ENCODE data around the gene PRPF40A.

The PRPF40A gene

DNA sequence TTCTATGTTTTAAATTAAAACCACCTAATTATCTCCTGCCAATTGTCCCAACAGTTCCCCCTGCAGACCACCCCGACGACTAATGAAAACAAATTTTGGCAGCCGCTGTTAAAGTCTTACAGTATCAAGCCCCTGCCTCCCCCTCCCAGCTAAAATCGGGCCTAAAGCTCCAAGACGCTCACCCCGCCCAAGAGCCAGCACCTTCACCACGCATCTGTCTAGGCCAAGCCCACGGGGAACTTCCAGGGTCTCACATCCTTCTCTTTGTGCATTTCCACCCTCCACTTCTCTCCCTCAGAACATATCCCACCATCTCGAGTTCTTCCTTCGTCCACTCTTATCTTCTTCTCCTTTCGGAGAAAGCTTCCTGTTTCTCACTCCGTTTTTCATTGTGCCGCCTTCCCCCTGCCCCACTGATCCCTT is 445 bp downstream of the PRPF40A start:
- peak; percentile 33 to 39 for DNase-seq

DNA sequence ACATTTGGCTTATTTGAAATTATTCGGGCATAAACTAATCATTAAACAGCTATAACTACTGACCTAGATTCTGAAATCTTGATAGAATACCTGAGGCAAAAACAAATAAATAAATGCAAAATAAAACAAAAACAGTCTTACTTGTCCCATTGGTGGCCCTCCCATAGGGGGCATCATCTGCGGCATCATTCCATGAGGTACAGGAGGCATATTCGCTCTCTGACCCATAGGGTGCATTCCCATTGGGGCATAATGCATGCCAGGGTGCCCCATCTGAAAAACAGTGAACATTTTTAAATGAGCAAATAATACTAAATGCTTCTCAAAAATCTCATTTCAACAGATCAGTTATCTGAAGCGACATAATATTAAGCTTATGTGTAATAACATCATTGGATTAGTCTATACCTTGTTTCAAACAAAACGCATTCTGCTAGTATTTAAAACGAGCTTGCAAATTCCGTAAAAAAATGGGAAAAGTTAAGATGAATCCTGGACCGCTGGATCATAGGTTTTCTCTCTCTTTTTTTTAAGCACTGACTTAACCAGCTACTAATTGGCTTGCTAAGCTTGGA is 1.3 kb downstream of the PRPF40A start:
- no peak for DNase-seq

DNA sequence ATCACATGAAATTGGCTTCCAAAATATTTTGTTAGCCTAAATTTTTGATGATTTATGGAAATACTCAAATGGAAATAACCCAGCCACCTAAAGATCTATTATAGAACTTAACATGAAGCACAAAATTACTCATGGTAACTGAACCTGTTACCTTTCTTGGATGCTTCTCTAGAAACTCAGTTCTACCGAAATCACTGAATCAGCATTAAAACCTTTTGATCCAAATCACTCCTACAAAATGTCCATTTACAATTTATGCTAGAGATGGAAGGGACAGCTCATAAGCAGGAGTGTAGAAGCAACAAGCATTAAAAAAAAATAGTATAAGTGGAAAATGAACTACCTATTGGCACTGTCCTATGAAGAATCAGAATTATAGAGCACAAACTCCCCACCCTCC is 2.1 kb downstream of the PRPF40A start:
- DNase-seq: no peak

DNA sequence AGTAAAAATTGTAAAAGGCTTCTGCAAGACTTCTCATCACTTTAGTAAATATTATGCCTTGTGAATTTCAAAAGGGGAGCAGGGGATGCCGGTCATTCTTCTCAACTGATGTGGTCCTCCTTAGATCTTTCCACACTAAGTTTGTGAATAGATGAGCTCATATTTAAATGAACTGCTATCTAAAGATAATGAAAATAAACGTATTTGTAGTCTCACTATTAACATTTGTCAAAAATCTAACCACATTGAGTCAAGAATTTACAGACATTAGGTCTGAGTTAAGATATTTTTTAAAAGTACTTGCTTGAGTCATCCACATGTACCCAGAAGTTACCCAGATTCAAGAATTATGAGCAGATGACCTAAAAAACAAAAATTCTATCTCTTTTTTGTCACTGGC is 6.5 kb downstream of the PRPF40A start:
- DNase-seq: no peak

DNA sequence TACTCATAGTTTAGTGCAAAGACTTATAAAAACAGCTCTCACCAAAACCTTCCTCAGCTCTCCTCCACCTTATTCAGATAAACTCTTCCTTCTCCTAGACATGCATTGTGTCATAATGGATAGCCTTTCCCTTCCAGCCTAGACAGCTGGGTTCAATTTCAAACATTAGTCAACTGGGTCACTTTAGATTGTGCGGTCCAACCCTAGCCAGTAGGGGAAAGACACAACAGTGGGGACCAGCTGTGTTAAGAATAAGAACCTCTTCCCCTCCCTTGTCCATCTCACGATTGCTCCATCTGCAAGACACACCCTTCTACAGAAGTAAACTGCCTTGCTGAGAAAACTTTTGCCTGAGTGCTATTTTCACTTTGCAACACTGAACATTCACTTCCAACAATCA is 8.5 kb downstream of the PRPF40A start:
- no peak for DNase-seq

DNA sequence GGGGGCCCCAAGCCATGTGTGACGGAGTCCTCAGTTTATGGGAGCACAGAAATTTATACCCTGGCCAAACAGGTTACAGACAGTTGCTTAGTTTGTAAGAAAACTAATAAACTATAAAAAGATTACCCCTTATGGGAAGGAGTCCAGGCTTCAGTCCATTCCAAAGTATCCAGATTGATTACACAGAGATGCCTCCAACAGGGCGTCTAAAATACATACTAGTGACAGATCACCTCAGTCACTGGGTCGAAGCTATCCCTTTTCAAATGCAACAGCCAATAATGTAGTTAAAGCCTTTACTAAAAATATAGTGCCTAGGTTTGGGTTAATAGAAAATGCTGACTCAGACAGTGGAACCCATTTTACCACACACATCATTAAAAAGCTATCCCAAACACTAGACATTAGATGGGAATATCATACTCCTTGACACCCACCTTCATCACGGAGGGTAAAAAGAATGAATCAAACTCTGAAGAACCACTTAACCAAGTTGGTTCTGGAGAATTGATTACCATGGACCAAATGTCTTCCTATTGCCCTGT is 10.7 kb downstream of the PRPF40A start:
- DNase-seq: no peak

DNA sequence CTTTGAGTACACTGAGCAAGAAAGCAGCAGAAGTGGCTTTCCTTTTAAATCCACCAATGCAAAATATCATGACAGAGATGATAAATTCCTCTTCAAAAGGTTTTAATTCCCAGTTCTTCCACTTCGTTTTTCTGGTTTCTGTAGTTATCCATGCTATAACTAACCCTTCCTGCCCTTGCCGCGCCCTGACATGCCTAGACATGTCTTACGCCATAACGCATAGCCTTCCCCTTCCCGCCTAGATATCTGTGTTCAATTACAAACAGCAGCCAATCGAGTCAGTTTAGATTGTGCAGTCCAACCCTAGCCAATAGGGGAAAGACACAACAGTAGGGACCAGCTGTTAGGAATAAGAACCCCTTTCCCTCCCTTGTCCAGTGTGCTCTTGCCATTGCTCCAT is 16.1 kb downstream of the PRPF40A start:
- DNase-seq: no peak

DNA sequence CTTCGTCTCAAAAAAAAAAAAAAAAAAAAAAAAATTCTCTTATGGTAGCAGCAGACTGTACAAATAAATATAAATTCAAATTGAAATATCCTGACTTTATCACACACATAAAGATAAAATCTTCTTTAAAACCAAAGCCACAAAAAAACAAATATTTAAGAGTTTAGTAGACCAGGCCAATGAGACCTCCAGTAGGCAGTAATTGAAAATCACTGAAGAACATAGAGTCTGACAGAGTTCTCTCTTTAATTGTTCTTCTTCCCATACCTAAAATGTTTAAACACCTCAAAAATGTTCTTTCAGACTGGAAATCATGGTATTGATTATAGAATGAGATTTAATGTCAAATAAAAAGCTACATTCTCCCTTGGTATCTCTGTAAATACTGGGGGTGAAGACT is 20.8 kb downstream of the PRPF40A start:
- no peak for DNase-seq

DNA sequence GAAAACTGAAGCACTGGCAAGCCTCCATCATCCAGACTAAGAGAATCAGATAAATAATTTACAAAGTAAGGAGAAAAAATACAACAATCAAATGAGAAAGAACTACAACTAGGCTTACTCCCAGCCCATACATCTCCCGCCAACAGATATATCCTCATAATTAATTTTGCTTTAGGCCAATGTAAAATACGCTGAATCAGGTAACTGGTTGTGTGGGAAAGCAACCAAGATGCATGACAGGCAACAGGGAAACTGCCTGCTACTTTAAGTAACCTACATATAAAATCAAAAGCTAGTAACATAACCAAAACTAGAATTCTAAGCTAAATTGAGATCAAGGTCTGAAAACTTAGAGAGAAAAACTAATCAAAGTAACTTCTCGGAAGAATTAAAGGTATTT is 21.5 kb downstream of the PRPF40A start:
- no peak for DNase-seq

DNA sequence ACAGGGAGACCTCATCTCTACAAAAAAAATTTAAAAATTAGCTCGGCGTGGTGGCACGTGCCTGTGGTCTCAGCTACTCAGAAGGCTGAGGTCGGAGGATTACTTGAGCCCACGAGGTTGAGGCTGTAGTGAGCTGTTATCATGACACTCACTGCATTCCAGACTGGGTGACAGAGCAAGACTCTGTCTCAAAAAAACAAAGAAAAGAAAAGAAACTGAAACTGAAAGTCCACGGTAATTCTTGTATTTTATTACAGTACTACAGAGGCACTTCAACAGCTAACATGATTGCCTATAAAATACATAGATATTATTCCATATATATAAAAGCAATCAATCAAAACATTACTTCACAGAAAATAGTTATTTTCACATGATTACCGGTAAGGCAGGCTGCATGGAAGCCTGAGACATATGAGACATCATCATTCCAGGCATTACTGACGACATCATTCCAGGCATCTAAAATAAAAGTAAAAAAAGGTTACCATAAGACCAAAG is 23.1 kb downstream of the PRPF40A start:
- peak in 1 of 2 experiments; percentile 55 for DNase-seq

DNA sequence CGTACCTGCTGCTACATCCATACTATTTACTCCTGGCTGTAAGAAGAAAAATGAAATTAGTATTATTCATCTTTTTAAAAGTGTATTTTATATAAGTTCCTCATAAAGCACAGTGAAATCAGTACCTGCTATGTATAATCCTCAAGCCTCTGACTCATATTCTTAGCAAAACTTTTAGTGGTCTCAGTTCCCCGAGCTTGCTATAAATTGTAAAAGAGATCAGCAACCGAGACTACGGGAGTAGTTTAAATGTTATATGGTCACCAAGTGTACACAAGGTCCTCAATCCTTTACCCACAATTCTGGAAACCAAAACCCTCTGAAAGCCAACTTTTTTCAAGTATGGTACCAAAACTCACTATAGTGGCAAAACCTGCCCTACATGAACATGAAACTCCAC is 24.2 kb downstream of the PRPF40A start:
- DNase-seq: no peak

DNA sequence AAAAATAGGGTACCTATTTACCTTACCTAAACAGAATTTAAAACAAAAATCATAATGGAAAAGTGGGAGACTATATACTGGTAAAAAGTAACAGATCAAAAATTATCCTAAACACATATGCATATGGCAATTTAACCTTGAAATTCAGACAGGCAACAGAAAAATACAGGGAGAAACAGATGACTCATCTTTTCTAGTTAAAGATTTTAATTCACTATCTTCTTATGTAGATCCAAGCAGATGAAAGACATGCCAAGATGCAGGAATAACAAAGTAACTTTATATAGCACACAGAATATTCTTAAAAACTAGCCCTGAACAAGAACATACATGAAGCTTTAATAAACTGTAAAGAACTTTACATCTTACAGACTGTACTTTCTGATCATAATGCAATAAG is 30.9 kb downstream of the PRPF40A start:
- DNase-seq: no peak

DNA sequence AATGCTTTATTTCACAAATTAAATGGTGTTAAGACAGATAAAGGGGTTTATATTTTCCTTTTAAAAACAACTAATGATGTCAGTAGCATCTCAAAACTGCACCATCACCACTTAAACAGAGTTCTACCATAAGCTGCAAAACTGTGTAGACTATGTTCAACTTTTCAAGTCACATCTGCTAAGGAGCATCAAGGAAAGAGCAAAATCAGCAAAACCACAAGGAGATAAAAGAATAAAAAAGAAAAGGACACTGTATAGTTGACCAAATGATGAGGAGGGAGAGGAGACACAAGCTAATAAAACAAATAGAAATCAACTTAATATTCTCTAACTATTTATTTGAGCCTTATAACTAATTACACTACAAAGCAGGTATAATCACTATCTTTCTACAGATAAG is 33.9 kb downstream of the PRPF40A start:
- DNase-seq: no peak

DNA sequence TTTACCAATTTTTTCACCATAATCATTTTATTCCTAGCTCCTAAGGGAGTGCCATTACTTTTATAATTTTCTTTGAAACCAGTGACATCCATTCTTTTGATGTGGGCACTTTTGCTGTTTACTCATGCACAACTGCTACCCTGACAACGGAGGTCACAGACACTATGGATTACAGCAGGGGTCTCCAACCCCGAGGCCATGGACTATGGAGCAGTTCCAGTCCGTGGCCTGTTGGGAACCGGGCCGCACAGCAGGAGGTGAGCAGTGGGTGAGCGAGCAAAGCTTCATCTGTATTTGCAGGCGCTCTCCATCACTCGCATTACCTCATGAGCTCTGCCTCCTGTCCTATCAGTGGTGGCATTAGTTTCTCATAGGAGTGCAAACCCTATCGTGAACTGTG is 34.6 kb downstream of the PRPF40A start:
- no peak for DNase-seq

DNA sequence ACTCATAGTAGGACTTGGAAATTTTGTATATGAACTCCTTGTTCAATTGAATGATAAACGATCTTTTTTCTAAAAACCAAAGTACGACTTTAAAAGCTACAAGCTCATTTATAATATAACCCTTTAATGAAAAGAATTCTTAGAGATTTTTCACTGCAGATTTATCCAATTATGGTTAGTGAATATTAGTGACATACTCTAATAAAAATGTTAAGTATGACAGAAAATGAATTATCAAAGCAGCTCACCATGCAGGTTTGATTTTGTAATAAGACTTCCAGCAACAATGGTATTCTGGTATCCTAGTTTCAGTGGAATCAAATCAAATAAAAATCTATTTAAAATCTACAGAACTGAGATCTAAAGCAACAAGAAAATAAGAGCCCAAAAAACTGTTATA is 38.5 kb downstream of the PRPF40A start:
- no peak for DNase-seq

DNA sequence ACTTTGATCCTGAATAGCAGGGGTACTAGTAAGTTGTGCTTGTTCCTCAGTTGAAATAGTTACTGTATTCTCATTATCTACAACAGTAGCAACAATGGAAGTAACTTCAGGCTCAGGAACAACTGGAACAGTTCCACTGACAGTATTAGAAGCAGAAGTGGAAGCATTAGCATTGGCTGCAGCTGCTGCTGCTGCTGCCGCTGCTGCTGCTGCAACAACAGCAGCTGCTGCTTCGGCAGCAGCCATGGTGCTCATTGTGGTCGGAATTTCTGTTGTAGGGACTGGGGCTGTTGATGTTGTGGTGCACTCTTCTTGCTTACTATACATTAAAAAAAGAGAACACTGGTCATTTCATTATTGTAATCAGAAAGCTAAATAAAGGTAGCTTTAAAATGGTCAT is 40.8 kb downstream of the PRPF40A start:
- DNase-seq: no peak

DNA sequence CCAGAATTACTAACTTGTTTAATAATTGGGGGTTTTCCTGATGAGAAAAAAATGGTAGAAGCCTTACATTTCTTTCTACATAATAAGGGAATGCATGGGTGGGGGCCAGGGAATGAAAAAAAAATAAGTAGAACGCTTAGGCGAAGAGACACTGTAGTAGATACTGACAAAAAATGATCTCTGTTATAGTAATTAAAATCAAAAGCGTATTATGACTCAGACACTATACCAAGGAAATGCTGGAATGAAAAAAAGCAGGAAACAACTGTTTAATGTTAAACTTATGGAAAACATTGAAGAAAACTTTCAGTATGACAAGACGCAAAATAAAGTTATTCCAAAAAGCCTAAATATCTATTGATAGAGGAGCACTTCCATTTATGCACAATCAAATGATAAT is 42.9 kb downstream of the PRPF40A start:
- DNase-seq: no peak

DNA sequence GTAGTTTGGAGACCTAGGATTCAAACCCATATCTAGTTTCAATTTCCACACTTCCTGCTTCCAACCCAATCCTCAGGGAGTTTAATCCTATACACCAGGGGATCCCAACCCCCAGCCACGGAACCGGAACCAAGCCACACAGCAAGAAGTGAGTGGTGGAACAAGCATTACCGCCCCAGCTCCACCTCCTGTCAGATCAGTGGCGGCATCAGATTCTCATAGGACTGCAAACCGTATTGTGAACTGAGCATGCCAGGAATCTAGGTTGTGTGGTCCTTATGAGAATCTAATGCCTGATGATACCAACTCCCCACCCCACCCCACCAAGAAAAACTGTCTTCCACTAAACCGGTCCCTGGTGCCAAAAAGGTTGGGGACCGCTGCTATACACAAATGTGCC is 52.5 kb downstream of the PRPF40A start:
- no peak for DNase-seq

DNA sequence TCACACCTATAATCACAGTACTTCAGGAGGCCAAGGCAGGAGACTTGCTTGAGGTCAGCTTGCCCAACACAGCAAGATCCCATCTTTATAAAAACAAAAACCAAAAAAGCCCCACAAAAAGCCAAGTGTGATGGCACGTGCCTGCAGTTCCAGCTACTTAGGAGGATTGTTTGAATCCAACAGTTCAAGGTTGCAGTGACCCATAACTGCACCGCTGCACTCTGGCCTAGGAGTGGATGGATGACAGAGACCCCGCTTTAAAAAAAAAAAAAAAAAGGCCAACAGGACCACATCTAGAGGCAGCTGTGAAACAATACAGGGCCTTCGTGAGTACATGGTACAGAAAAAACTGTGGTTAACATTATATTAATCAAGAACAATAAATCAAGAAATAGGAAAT is 56.2 kb downstream of the PRPF40A start:
- no peak for DNase-seq

DNA sequence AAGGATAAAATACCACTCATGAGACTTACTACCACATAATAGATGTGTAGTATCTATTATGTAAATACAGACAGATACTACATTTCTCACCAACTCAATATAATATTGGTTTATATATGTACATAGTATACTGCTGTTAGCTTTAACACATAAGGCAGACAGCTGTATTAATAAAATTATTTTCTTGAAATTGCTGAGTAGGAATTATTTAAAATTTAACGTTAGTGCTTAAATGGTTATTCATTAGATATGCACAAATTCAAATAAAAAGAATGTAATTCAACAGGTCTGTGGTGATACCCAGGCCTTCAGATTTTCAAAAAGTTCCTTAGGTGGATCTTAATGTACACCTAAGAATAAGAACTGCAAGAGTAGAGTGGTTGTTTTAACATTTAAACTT is 59.0 kb downstream of the PRPF40A start:
- DNase-seq: no peak

DNA sequence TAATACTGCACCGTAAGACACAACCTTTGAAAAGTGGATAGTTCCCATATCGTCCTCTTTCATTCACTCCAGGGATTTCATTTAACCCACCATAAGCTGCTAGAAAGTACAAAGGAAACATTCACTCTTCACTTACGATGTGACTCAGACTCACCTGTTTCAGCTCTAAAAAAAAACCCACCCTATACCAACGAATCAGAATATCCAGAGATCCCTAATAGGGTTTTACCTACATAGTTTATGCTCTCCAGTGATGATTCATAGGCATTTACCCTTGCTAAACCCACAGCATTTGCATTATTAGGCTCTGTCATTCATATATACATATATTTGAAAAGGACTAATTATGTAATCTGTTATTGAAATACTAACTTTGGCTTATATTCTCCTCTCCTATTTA is 60.2 kb downstream of the PRPF40A start:
- no peak for DNase-seq

DNA sequence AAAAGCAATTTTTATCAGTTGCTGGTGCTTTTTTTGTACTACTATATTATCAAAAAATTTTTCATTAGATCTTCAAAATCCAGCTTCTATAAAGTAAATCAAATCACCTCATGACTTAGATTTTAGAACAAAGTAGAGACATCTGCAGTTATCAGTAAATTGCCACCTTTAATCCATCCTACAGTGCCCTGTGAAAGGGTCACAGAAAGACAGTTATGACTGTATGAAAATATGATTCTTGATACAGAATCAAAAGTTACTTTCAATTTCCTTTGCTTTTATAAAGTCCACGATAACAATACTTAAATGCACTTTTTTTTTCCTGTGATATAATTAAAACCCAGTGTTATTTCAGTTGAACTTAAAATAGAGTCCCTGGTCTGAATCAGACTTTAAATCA is 61.4 kb downstream of the PRPF40A start:
- no peak for DNase-seq

DNA sequence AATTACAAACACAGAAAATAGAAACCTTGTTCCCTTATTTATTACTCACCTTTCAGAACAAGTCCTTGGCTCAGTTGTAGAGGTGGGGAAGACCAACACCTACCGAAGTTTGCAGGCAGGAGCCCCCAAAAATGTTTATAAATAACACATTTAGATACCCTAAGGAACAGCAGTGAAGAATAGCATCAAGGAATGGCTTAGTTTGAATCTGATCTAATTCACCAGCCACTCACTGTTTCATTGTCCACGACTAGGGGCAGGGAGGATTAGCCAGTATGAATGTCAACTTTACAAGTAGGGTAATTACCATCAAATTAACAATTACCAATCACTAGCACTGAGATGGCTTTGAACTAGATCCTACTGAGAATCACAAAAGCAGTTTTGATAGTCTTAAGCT is 65.4 kb downstream of the PRPF40A start:
- DNase-seq: no peak

DNA sequence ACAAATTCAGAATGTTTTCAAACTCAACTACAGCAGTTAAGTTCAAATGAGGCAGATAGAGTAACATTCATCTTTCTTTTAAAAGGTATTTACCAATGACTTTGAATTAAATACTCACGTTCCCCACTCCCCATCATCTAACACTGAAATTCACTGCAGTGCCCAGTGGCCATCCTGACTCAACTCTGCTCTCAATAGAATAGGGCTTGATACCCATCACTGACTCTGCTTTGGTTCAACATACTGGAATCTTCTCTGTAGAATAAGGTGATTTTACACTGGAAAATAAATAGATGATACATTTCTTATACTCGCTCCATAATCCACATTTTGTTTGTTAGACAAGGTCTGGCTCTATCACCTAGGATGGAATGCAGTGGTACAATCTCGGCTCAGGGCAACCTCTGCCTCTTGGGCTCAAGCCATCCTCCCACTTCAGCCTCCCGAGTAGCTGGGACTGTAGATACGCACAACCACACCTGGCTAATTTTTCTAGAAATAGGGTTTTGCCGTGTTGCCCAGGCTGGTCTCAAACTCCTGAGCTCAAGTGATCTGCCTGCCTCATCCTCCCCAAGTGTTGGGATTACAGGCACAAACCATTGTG is 66.4 kb downstream of the PRPF40A start:
- no peak for DNase-seq

DNA sequence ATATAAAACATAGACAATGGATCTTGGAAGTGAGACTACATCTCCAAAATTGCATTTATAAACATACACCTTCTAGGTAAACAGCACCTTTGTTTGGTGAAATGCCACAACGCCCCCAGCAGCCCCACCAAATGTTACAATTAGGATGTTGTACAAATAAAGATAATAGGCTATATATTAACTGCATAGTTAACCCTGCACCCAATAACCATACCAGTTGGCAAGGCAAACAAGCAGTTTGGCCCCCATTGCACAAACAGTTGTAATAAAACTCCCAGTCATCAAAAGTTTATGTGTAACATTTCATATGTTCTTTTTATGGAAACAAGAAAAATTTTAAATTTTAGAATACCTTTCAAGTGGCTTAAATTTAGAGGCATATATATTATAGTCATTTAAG is 67.3 kb downstream of the PRPF40A start:
- DNase-seq: no peak
